HG02623 (cell line): ENCODE measurements around the gene H6PD.

Experiments used
- ATAC-seq: cut with Tn5 transposase; IDR thresholded peaks from one replicate; pipeline ENCODE4 v1.9.1; 2021; ENCODE audit warnings: moderate library complexity; ENCODE audit not compliant: unreplicated experiment

H6PD gene

GRCh38 chr1:9314711-9315379 is 80.3 kb downstream of the H6PD start:
- no peak for ATAC-seq

GRCh38 chr1:9315411-9316079 is 81.0 kb downstream of the H6PD start:
- ATAC-seq = no peak

DNA sequence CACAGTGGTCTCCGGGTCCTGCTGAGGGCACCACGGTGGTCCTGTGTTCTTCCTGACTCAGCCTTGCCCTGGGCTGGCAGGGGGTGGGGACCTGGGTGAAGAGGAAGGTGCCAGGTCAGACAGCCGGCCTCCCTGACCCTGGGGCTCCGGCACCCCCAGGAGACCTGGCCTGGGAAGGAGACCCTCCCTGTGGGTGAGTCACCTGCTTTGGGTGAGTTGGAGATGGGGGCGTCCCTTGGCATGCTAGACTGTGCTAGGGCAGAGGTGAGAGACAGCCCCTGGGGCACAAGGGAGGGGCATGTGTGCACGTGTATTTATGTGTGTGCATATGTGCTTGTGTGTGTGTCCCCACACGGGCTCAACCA is 81.5 kb downstream of the H6PD start:
- no peak for ATAC-seq

GRCh38 chr1:9316512-9316911 is 81.9 kb downstream of the H6PD start:
- no peak for ATAC-seq

GRCh38 chr1:9317072-9317471 is 82.5 kb downstream of the H6PD start:
- ATAC-seq = no peak

DNA sequence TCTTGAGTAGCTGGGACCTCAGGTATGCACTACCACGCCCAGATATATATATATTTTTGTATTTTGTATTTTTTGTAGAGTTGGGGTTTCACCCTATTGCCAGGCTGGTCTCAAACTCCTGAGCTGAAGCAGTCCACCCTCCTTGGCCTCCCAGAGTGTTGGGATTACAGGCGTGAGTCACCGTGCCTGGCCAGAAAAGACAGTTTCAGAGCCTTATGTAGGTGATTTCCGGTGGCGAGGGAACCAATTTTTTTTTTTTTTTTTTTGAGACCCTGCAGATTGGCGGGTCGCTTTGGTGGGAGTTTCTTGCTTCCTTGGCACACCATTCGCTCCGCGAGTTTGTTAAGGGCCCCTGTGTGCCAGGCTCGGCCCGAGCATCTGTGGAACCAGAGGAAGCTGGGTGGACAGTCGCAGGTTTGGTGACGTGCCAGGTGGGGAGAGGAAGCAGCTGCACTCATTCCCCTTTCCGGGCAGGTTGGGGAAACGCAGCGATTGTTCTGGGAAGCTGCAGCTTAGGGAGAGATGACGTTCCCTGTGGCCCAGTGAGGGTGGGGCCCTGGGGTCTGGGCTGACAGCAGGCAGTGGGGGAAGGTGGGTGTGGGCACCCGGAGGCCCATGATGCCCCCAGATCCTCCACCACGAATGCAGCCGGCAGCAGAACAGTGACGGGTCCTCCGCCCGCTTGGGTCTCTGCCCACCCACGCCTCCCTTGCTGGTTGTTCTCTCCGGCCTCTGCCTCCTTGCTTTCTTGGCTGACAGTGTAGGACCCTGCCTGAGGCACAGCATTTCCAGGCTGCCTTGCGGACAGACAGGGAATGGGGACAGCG is 83.2 kb downstream of the H6PD start:
- no peak for ATAC-seq

GRCh38 chr1:9319208-9319788 is 84.7 kb downstream of the H6PD start:
- ATAC-seq = no peak

DNA sequence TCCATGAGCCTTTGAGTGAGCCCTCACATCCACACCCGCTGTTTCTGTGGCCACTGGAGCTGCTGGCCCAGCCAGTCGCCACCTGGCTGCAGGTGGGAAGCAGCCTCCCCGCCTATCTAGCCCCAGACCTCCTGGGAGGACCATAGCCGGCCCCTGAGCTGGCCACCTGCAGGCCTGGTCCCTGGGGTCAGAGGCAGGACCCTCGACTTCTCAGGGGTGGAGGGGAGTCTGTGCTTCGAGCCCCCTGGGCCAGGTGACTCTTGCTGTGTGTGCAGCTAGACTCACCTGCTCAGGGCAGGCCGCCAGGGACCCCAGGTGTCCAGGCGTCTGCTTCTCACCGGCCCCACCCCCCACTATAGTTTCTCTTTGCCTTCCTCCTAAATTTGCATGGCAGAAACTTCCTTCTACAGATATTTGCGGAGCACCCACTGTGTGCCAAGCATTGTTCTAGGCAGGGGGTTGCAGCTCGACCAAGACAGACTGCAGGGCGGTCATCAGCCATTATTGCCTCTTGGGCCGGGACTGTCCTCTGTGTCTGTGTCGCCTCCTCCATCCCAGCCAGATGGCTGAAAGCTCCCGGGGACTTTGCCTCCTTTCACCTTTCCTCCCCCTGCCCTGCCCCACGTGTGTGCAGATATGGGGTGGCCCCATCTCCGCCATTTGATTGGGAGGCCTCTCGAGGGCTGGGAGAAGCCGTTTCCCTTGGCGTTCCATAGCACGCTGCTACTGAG is 85.4 kb downstream of the H6PD start:
- ATAC-seq = no peak
